ENCODE data around the gene OSBPL2. TPM values are rescaled to one million over a fixed set of nuclear protein-coding genes. Genes with fewer than 3 reads are reported as not detected.

The OSBPL2 gene
- total and polyA plus RNA-seq, 2 donors (not counting 3 experiments of a cell fraction or from before 2014, with no cell fraction given): 13.1 to 33.0 TPM

DNA sequence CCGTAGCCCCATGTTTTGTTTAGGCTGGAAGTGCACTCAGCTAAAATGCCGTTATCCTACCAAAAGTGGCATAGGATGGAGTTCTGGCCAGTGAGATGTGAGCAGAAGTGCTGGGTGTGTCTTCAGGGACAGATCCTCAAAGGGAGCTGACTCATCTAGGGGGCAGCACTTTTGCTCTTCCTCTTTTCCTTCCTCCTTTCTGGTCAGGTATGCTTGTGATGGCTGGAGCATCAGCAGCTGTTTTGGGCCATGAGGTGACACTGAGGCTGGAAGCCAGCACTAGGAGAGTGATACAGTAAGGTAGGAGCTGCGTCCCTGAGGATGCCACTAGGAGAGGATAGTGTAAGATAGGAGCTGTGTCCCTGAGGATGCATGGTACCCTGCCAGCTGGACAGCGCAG, 4.6 kb upstream of the OSBPL2 start:
- no peaks in the 10 kb centered on the region for H3K79me2 ChIP-seq (ENCODE audit: control insufficient read depth, insufficient read depth, low read length)
- H2AFZ ChIP-seq (ENCODE audit: low read depth, low read length): no peak overlapping the region
- TF ChIP-seq CTCF (IDR thresholded peaks at IDR 0.05; ENCODE audit: extremely low read depth in 1 of 2, insufficient read depth in 1 of 2, low read depth in 1 of 2, low read length in 2 of 2) (no peak), MAX (IDR thresholded peaks at IDR 0.05; ENCODE audit: insufficient read depth, insufficient read length) (no peak), POLR2A (IDR thresholded peaks at IDR 0.05; ENCODE audit: low read depth, low read length) (no peak), POLR2AphosphoS5 (IDR thresholded peaks at IDR 0.05; ENCODE audit: insufficient read depth, low read depth, low read length) (no peak), JUN (IDR thresholded peaks at IDR 0.05; ENCODE audit: borderline replicate concordance, insufficient read depth, insufficient read length, low read depth) (no peak), FOS (IDR thresholded peaks at IDR 0.05; ENCODE audit: borderline replicate concordance, insufficient read depth, low read length) (no peak)
- no TSS peak for BruUV-seq (replicated peaks)
- no peak overlapping the region for H3K4me2 ChIP-seq (ENCODE audit: insufficient read depth, low read length)
- H4K20me1 ChIP-seq (replicated peaks; ENCODE audit: control insufficient read depth, extremely low read depth, insufficient read depth, low read length): no peaks in the 10 kb centered on the region
- dilution Hi-C loops (cut with MboI; ENCODE audit: extremely low pct_ligation_motif_present, low sequenced_read_pairs) (no loop called here), intact Hi-C loops (cut with micrococcal nuclease) (no loop called here)
- H3K4me1 ChIP-seq (ENCODE audit: control insufficient read depth, extremely low read depth, insufficient read depth, low read length): no peaks in the 10 kb centered on the region
- no peak overlapping the region for H3K27ac ChIP-seq (ENCODE audit: insufficient read depth, low read depth, low read length)
- CTCF ChIA-PET: no interaction called here
- no peaks in the 10 kb centered on the region for H3K27me3 ChIP-seq (ENCODE audit: control insufficient read depth in 2 of 2, insufficient read depth in 2 of 2, low read length in 2 of 2)
- no peaks in the 10 kb centered on the region for H3K36me3 ChIP-seq (ENCODE audit: control insufficient read depth in 2 of 2, extremely low read depth in 1 of 2, insufficient read depth in 2 of 2, low read length in 2 of 2)
- FAIRE-seq (no peak), DNase-seq (ENCODE audit: low read depth, low spot score) (no peak)
- H3K9me1 ChIP-seq (replicated peaks; ENCODE audit: control insufficient read depth, extremely low read depth, insufficient read depth, low read length): no peaks in the 10 kb centered on the region
- no peak overlapping the region for H3K9ac ChIP-seq (replicated peaks; ENCODE audit: extremely low read depth, insufficient read depth, low read length)
- POLR2A ChIA-PET: no interaction called here
- H3K9me3 ChIP-seq (replicated peaks; ENCODE audit: control insufficient read depth, insufficient read depth, low read length): no peaks in the 10 kb centered on the region
- no peak overlapping the region for H3K4me3 ChIP-seq (replicated peaks in 1 of 3; ENCODE audit: insufficient read depth in 1 of 3, low read depth in 1 of 3, low read length in 3 of 3)

DNA sequence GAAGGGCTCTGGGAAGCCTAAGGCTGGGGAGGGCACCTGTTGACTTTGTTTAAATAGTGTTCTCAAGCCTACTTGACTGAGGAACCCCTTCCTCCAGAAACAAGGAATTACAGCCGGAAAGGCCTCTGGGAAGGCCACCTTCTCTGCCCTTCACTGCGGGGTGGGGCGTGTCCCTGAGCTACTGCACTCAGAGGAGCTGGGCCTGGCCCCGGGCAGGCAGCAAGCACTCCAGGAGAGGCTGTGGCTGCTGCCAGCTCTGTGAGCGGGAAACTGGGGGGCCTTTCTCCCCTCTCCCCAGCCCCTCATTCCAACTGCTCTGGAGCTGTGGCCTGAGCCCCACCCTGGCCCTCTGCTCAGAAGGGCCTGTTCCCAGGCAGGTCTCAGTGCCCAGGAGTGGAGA, 4.0 kb upstream of the OSBPL2 start:
- intact Hi-C loops (cut with micrococcal nuclease): no loop called here
- DNase-seq (ENCODE audit: low read depth, low spot score): no peak
- Histone ChIP-seq H3K79me2 (ENCODE audit: control insufficient read depth, insufficient read depth, low read length) (no peaks in the 10 kb centered on the region), H3K27ac (ENCODE audit: insufficient read depth, low read depth, low read length) (no peak overlapping the region), H3K4me2 (ENCODE audit: insufficient read depth, low read length) (no peak overlapping the region), H3K4me1 (ENCODE audit: control insufficient read depth, extremely low read depth, insufficient read depth, low read length) (peaks cover 4% of the 10 kb centered on the region), H3K9me3 (replicated peaks; ENCODE audit: control insufficient read depth, insufficient read depth, low read length) (no peaks in the 10 kb centered on the region), H4K20me1 (replicated peaks; ENCODE audit: control insufficient read depth, extremely low read depth, insufficient read depth, low read length) (no peaks in the 10 kb centered on the region), H3K4me3 (replicated peaks in 1 of 3; ENCODE audit: insufficient read depth in 1 of 3, low read depth in 1 of 3, low read length in 3 of 3) (no peak overlapping the region), H3K27me3 (ENCODE audit: control insufficient read depth in 2 of 2, insufficient read depth in 2 of 2, low read length in 2 of 2) (no peaks in the 10 kb centered on the region), H2AFZ (ENCODE audit: low read depth, low read length) (no peak overlapping the region), H3K36me3 (ENCODE audit: control insufficient read depth in 2 of 2, extremely low read depth in 1 of 2, insufficient read depth in 2 of 2, low read length in 2 of 2) (no peaks in the 10 kb centered on the region), H3K9ac (replicated peaks; ENCODE audit: extremely low read depth, insufficient read depth, low read length) (no peak overlapping the region), H3K9me1 (replicated peaks; ENCODE audit: control insufficient read depth, extremely low read depth, insufficient read depth, low read length) (no peaks in the 10 kb centered on the region)
- no TSS peak for BruUV-seq (replicated peaks)
- FAIRE-seq: no peak
- dilution Hi-C loops (cut with MboI; ENCODE audit: extremely low pct_ligation_motif_present, low sequenced_read_pairs): no loop called here
- TF ChIP-seq CTCF (IDR thresholded peaks at IDR 0.05; ENCODE audit: extremely low read depth in 1 of 2, insufficient read depth in 1 of 2, low read depth in 1 of 2, low read length in 2 of 2) (no peak), GATA2 (IDR thresholded peaks at IDR 0.05; ENCODE audit: insufficient read depth, insufficient read length, low read depth, low read length) (no peak), MAX (IDR thresholded peaks at IDR 0.05; ENCODE audit: insufficient read depth, insufficient read length) (no peak), POLR2AphosphoS5 (IDR thresholded peaks at IDR 0.05; ENCODE audit: insufficient read depth, low read depth, low read length) (no peak), POLR2A (IDR thresholded peaks at IDR 0.05; ENCODE audit: low read depth, low read length) (no peak), FOS (IDR thresholded peaks at IDR 0.05; ENCODE audit: borderline replicate concordance, insufficient read depth, low read length) (no peak), EZH2 (IDR thresholded peaks at IDR 0.05; ENCODE audit: borderline replicate concordance, low read depth, low read length, severe bottlenecking) (no peak), MYC (IDR thresholded peaks at IDR 0.05; ENCODE audit: low read depth, low read length) (no peak), JUN (IDR thresholded peaks at IDR 0.05; ENCODE audit: borderline replicate concordance, insufficient read depth, insufficient read length, low read depth) (no peak)
- ChIA-PET CTCF (interaction anchor here (1.0 kb wide), 1 partner anchor 208 kb away, joined by 3 read pairs; no protein-coding TSS in a partner anchor), POLR2A (no interaction called here)

Data from endothelial cell of umbilical vein (primary cell).